Erythroblast (primary cell): ENCODE results near the gene LIPG.

Experiments
- DNase-seq, 2 experiments: peaks; one replicate each; lab custom pipeline; 2025; lab: John Stamatoyannopoulos, UW
- GATA1 ChIP-seq: IDR thresholded peaks from 2 replicates; pipeline ENCODE4 v1.6.1; 2011; ENCODE audit warnings: low read depth, mild to moderate bottlenecking, control low read depth, low read length, moderate library complexity
- POLR2A ChIP-seq: IDR thresholded peaks from 2 replicates; pipeline ENCODE4 v1.6.1; 2011; ENCODE audit warnings: mild to moderate bottlenecking, low read length

LIPG gene

DNA sequence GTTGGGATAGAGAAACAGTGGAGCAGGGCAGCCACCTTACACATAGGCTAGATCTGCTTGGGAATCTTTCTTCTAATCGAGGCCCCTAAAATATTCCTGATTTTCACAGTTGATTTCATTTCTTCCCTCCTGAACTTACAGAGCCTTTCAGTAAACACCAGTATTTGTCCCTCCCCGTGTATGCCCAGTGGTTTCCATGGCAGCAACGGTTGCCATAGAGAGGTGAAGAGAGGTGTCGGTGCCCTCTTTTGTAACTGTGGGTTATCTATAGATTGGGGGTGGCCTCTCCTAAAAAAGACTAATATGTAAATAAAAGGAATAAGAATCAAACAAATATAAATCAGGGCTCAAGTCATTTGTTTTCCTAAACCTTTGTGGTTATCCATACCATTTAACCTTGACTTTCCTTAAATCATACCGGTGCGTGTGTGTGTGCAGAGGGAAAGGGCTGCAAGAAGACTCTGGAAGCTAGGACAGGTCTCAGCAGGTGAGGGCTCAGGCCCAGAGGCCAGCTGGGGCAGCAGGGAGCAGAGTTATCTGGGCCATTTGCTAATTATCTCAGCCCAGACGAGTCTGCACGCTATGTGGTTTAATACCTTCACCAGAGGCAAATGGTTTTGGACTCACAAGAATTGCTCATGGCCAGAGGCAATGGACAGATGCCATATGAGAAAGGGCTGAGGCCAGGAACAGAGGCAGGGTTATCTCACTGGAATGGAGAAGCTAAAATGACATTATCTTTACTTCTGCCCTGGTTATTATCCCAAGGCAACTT lies 35.5 kb downstream of the LIPG start:
- DNase-seq = no peak
- no peak for TF ChIP-seq POLR2A

DNA sequence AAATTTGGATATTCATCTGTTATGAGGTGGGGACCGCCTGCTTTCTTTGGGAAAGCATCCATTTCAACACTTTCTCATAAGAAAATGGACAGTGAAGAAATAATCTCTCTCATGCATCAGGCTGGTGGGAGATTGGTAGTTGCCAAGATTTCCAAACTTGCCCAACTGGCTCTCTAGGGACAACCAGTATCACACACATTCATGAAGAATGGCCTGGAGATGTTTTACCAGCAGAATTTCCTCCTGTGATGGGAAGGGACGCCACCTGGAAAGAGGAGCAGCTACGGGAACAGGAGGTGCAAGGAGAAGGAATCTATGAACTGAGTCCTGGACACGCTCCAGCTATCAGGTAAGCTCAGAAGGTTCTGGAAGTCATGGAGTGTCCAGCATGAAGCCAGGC lies 39.4 kb downstream of the LIPG start:
- TF ChIP-seq GATA1 = no peak
- TF ChIP-seq POLR2A = no peak

DNA sequence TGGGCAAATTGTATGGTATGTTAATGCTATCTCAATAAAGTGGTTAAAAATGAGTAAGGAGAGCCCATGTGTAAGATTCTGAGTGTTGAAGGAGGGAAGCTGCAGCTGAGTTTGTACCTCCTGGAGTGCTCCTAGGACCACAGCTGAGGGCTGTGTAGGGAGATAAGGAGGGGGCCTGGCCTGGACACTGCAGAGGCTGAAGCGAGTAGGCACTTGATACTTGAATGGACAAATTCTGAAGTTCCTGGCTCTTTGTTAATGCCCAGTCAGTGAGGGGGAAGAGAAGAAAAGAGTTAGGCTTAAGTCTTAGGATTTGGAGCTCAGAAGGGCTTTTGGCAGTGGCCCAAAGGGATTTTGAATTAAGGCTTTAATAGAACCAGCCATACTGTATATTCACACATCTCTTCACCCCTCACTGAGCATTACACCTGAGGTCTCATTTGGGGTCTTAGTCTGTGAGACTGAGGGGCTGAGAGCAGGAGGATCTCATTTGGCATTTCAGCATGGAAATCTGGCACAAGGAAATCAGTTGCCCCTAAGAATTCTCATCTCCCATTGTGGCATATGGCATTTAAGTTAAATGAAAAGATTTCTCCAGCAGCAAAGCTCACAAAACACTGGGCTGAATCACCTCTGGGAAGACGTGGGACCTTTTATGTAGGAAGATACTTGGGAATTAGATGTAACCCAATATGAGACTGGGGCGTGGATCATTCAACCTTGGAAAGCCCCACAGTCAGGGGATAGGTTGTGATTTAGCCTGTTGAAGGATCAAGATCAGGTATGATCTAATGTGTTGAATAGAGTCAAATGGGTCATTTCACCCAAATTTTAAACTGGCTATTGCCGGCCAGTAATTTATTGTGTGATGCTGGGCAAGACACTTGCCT lies 46.8 kb downstream of the LIPG start:
- DNase-seq = no peak
- TF ChIP-seq GATA1 (no peak), POLR2A (no peak)

More for the DNA sequence above, 39.4 kb downstream of the LIPG start:
- no peak for DNase-seq

DNA sequence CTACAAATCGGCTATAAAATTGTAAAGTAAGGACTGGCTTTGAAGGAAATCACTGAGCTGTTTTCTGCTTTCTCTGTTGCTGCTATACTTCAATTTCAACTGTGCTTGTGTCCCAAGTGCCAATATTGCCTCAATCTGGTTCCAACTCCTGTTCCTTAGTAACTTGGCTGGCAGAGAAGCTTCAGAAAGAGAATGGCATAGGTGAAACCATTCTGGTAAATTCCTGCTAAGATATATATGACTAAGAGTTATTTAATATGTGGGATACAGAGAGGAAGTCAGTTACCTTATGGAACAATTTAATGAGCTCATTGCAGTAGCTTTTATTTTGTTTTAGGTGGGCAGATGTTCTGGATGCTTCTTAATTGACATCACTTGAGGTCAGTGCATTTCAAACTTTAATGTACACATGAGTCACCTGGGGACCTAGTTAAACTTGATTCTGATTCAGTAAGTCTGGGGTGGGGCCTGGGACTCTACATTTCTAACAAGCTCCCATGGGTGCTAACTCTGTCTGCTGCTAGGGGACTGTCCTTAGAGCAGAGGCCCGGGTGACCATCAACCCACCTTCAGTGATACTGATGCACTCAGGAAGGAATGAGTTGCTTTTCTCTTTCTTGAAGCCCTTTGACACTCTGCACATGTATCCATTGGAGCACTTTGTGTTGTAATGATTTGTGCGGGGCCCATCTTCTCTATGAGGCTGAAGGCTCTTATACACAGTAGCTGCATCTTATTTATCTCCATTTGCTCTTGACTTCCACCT lies 47.6 kb downstream of the LIPG start:
- no peak for TF ChIP-seq POLR2A
- TF ChIP-seq GATA1 = no peak
- DNase-seq = no peak

GRCh38 chr18:49610022-49610445 lies 48.2 kb downstream of the LIPG start:
- DNase-seq = no peak
- TF ChIP-seq POLR2A = no peak
- no peak for TF ChIP-seq GATA1

- no peak for TF ChIP-seq GATA1
- no peak for TF ChIP-seq POLR2A
- no peak for DNase-seq
Observed at GRCh38 chr18:49611316-49611715, 49.5 kb downstream of the LIPG start.

DNA sequence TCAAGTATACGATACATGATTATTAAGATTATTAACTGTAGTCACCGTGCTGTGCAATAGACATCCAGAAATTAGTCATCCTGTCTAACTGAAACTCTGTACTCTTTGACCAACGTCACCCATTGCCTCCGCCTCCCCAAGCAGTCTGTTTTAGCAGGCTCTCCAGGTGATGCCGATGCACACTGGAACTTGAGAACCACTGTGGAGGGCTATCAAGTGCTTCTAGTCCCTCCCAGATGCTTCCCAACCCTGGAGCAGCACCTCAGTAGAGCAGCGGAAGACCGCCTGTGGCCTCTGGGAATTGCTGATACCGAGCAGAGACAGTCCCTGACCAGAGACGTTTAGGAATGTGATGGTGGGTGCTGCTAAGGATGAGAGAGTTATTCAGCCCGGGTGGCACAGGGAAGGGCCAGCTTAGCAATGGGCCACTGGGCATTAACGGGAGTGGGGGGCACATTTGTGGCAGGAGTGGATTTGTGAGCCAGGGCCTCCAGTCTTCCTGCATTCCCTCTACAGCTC lies 50.7 kb downstream of the LIPG start:
- no peak for DNase-seq
- TF ChIP-seq GATA1 (no peak), POLR2A (no peak)

DNA sequence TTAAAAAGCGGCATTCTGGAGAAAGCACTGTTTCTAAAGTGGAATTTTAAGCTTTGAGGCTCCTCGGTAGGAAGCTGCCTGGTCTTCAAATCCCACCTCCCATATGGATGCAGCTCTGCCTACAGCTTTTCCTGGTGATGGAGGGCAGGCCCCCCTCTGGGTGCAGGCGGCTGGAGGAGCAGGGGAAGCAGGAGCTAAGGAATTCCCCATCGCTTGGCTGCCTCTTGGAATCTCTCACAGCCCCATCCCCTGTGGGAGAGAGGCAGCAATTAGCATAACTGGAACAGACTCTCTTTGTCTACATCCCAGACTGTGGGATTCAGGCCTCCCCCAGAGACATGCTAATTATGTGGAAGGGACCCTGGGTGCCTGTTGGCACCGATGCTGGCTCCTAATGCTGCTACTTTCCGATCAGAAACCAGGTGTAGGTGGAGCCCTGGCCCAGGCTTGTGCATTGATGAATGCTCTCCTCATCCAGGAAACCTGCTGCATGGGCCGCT lies 51.3 kb downstream of the LIPG start:
- no peak for TF ChIP-seq POLR2A
- no peak for DNase-seq

- TF ChIP-seq GATA1 (no peak), POLR2A (no peak)
- no peak for DNase-seq
Observed at GRCh38 chr18:49613641-49614151, 51.8 kb downstream of the LIPG start.

GRCh38 chr18:49616618-49617328 lies 54.9 kb downstream of the LIPG start:
- TF ChIP-seq POLR2A = no peak
- no peak for TF ChIP-seq GATA1
- no peak for DNase-seq

- no peak for TF ChIP-seq POLR2A
- no peak for TF ChIP-seq GATA1
- no peak for DNase-seq
Observed at GRCh38 chr18:49617329-49617695, 55.5 kb downstream of the LIPG start.

DNA sequence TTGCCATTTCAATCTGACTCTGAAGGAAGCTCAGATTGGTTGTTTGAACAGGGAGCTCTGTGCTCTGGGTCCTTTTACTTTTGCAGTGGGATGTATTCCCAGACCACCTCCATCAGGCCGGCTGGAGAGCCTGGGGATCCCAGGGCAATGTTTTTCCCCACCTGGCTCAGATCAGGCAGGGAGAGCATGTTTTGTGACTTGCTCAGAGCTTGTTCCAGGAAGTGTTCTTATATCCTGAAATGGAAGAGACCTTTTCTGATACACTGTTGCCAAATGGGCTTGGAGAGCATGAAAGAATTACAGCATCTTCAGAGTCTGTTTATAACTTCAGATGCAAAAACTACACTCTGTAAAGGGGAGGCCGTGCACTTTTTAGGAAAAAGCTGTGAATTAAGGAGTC lies 56.0 kb downstream of the LIPG start:
- DNase-seq = no peak
- TF ChIP-seq GATA1 (no peak), POLR2A (no peak)
